HG03097 (cell line): ENCODE data around the gene STAT1.

ENCODE experiments used
- ATAC-seq: cut with Tn5 transposase; IDR thresholded peaks from one replicate; pipeline ENCODE4 v1.9.1; 2021; ENCODE audit not compliant: unreplicated experiment, low FRiP score

Gene STAT1

DNA sequence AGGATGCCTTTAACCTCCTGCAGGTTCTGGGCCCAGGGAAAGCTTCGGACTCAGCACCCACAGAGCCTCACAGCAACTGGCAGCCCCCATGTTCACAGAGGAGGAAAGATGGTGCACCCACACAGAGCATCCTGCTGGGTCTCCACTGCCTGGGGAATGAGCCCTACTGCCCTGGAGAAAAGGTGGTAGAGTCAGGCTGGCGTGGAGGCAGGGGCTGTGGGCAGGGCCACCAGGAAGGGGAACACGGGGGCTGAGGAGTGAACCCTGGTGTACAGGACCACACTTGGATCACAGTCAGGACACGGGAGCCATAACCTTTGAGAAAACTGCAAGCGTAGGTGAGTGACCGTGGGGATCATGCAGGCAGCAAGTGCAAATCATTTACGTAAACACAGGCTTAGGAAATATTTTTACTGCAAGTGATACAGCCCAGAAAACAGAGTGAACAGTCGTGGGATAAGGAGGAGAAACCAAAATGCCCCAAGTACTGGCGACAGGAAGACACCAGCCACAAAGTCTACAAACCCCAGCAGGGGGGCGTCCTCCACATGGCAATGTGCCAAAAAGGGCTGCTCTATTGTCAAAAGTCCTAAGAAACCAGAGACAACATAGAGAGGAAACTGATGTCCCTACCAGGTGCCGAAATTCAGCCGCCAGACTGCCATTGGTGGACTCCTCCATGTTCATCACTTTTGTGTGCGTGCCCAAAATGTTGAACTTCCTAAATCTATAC lies 27.6 kb downstream of the STAT1 start:
- no peak for ATAC-seq

- ATAC-seq, result no peak
Observed at GRCh38 chr2:190984595-190984994, 29.4 kb downstream of the STAT1 start.

DNA sequence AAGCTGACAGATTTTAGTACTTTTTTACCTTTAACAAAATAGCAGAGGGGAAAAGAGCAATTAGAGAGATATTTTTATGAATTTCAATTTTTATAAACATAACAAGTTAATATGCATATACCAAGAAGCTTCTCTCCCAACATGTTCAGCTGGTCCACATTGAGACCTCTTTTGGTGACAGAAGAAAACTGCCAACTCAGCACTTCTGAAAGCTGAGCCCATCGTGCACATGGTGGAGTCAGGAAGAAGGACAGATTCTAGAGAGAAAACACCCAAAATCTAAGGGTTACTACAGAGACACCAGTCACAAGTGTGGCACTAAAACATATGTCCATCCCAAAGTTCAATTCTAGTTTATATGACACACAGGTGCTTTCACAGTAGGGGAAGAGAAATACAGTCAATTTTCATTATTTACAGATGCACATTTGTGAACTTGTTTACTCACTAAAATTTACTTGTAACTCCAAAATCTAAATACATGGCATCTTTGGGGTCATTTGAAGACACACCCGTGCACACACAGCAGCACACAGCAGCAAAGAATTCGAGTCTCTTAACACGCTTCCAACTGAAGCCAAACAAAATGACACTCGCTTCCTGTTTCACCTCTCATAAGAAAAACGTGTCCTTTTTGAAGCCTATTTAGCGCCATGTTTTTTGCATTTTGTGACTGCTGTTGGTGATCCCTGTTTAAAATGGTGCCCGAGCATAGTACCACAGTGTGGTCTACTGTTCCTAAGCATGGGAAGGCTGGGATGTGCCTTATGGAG lies 31.5 kb downstream of the STAT1 start:
- ATAC-seq, result no peak

GRCh38 chr2:190981733-190982132 lies 32.2 kb downstream of the STAT1 start:
- ATAC-seq, result no peak

GRCh38 chr2:190981333-190981732 lies 32.6 kb downstream of the STAT1 start:
- no peak for ATAC-seq

- no peak for ATAC-seq
Observed at GRCh38 chr2:190980630-190981209, 33.3 kb downstream of the STAT1 start.

DNA sequence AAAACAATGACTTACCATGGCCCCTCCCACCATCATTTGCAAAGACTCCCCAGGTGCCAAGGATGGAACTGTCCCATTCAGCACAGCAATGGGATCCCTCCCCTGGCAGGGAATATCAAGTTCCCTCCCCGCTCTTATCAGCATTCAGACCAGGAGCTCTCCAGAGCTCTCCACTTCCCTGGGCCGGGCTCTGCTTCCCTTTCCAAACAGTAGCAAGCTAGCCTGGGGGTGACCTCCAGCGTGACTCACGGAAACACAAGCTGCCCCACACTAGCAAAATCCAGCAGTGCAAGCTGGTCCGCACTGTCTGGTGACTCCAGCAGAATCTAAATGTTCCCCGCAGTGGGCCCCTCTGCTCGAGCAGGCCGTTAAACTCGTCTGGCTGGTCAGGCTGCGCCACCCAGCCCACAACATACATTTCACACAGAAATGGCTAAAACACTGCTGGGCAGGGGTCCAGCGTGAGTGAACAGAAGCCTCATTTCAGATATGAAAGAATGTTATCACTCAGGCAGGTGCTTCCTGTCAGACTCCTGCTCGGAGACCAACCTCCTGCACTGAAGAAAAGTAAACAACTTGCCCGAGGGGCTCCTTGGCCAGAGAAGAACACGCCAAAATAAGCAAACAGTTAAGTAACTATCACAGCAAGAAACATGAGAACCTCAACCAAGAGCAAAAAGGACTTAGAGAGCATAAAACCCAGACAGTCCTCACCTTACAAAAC lies 33.9 kb downstream of the STAT1 start:
- ATAC-seq, result no peak

- no peak for ATAC-seq
Observed at GRCh38 chr2:190978389-190979053, 35.5 kb downstream of the STAT1 start.

GRCh38 chr2:190977505-190977904 lies 36.5 kb downstream of the STAT1 start:
- no peak for ATAC-seq

DNA sequence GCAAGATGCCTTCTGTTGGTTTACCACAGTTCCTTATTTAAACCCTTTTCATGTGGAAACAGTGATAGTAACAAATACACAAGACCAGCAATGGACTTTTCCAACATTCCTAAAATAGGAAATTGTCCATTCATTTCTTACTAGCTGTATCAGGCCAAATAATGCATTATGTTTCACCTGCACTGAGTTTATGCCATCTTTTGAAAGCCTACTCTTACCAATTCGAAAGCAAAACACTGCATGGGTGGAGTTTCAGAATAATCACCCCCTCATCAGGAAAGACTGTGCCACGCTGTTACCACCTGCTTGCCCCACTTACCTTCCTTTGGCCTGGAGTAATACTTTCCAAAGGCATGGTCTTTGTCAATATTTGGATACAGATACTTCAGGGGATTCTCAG lies 37.5 kb downstream of the STAT1 start:
- no peak for ATAC-seq

GRCh38 chr2:190974629-190975361 lies 39.2 kb downstream of the STAT1 start:
- no peak for ATAC-seq

DNA sequence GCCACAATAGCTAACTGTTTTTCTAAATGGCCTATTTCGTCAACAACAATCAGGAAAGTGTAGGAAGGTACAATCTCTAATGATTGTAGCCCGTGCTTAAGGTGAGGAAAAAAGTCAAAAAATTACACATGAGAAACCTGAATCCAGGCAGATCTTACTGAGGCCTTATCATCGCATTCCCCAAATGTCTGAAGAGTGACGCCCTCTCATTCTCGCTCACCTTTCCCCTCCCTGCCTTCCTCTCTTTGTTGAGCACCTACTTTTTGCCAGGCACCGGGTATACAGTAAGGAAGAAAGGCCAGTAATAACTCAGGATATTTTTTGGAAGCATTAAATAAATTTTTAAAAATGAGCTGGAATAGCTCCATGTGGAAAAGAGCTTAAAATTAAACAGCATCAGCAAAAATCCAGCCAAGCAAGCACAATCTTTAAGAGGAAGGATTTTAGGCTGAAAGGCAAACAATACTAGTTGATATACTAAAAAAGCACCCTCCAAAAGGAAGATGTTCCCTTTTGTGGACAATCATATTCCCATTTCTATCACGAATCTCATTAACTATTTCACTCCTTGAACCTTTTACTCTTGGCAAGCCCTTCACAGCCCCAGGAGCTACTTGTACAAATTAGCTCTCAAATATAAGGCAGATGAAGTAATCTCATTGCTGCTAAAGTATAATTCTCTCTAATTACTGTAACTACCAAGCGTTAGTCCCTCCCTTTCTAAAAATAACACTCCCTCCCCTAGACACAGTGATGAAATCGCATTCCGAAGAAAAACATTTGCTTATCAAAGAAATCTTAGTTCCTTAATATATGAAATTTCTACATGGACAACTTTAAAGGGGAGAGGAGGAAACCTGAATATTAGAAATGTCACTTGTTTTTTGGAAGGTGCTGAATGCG lies 40.0 kb downstream of the STAT1 start:
- no peak for ATAC-seq

DNA sequence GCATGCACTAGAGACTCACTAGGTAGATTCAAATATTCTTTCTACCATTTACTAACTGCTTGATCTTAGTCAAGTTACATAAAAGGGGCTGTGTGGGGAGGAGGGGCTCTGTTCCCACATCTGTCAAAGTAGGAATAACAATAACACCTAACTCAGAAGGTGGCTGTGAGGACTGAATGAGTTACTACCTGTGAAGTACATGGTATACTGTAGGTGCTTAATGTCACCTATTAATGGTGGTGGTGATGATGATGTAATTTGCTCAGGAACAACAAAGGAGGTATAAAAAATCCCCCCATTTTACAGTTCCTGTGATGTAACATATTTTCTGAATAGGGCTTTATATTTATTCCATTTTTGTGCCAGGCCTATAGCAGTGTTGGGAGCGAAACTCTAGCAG lies 40.7 kb downstream of the STAT1 start:
- ATAC-seq, result no peak

DNA sequence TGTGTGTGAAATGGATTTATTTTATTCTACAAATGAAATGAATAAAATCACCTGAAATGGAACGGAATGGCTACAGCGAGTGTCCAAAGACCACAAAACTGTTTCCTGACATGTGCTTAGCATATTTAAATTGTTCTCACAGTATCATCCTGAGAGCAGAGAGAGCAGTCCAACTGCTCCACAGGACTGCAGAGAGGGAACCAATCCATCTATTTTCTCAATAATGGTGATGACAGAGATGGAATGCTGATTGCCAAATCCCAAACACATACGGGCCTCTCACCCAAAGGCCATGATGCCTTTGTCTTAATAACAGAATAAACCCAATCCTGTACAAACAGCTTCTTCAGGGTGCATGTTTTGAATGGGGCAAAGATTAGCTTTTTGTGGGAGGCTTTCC lies 41.1 kb downstream of the STAT1 start:
- ATAC-seq, result no peak

DNA sequence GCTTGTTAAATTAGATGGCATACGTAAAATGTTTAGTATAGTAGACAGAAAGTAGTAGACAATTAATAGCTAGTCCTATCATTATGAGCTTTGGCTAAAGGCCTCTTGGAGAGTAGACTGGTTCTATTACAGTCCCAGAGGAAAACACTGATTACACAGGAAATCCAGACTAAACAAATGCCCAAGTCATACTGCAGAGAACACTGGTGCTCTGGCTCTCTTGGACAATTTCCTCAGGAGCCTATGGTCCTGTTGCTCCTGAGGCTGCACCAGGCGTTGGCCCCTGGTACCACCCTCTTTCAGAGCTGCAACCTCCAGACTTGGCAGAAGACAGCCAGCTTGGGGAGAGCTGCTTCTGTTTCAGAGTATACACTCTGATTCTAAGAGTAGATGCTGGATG lies 41.8 kb downstream of the STAT1 start:
- no peak for ATAC-seq

GRCh38 chr2:190970873-190971506 lies 43.0 kb downstream of the STAT1 start:
- no peak for ATAC-seq

DNA sequence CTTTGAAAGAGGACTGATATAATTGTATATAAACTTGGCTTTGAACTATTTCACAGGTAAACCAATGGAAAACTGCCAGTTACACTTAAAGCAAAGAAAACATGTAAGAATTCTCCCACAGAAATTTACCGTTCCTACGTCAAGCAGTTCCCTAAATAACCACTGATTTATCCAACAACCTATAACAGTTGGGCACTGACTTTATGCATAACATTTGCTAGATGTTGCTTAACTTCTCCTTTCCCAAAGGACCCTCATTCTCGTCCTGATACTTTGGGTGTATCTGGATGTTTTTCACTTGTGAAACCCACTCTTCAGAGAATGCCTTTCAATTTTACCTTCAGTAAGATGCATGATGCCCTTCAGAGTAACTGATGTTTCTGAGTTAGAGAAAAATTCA lies 43.8 kb downstream of the STAT1 start:
- ATAC-seq, result no peak

GRCh38 chr2:190968522-190968921 lies 45.4 kb downstream of the STAT1 start:
- no peak for ATAC-seq
